Endothelial cell of umbilical vein (primary cell): ENCODE measurements around the gene CSNK1A1.

Experiments used
- POLR2AphosphoS5 ChIP-seq: IDR thresholded peaks from 2 replicates; pipeline ENCODE4 v1.6.1; 2012; ENCODE audit warnings: low read depth, mild to moderate bottlenecking, control low read depth, low read length, moderate library complexity; ENCODE audit not compliant: insufficient read depth
- TF ChIP-seq, protein P1 (sequence below), 2 donors: IDR thresholded peaks; 1 replicate in 1 of 2; 2 replicates in 1 of 2; pipeline ENCODE4 v1.5.1; 2011; ENCODE audit warnings: low read length in 2 of 2, mild to moderate bottlenecking in 2 of 2, moderate library complexity in 2 of 2, control low read depth in 1 of 2, inconsistent platforms in 1 of 2, low read depth in 1 of 2; ENCODE audit not compliant: insufficient read depth in 1 of 2; ENCODE audit errors: extremely low read depth in 1 of 2

DNA sequence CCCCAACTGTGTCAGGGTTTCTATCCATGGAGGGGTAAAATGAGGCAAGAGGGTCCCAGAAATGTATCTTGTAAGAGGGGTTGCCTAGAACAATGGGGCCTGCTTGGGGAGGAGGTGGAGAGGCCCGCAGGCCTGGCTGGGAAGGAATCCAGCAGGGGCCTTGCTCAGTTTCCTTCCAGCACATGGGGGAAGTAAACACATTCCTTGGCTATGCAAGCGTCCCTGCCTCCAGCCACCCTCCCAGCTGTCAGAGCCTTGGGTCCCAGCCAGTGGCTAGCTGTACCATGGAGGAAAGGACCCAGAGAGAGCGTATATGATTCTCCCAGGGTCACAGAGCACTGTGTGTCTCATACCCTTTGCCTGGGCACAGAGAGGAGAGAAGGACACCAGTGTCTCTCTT is 101.0 kb downstream of the CSNK1A1 start:
- TF ChIP-seq, protein P1, sequence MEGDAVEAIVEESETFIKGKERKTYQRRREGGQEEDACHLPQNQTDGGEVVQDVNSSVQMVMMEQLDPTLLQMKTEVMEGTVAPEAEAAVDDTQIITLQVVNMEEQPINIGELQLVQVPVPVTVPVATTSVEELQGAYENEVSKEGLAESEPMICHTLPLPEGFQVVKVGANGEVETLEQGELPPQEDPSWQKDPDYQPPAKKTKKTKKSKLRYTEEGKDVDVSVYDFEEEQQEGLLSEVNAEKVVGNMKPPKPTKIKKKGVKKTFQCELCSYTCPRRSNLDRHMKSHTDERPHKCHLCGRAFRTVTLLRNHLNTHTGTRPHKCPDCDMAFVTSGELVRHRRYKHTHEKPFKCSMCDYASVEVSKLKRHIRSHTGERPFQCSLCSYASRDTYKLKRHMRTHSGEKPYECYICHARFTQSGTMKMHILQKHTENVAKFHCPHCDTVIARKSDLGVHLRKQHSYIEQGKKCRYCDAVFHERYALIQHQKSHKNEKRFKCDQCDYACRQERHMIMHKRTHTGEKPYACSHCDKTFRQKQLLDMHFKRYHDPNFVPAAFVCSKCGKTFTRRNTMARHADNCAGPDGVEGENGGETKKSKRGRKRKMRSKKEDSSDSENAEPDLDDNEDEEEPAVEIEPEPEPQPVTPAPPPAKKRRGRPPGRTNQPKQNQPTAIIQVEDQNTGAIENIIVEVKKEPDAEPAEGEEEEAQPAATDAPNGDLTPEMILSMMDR (IDR thresholded peaks at IDR 0.05; ENCODE audit: extremely low read depth in 1 of 2, insufficient read depth in 1 of 2, low read depth in 1 of 2, low read length in 2 of 2): no peak
- peak; percentile 82 for TF ChIP-seq POLR2AphosphoS5
